ENCODE measurements around the gene EML1.

Gene EML1

GRCh38 chr14:99824776-99825175, 31.6 kb downstream of the EML1 start:
- DNase-seq (ENCODE audit: low read depth, low spot score), result no peak

- DNase-seq (ENCODE audit: low read depth, low spot score), result no peak
These were observed 36.2 kb downstream of the EML1 start for GRCh38 chr14:99829450-99829849.

GRCh38 chr14:99831303-99831702, 38.1 kb downstream of the EML1 start:
- no peak for DNase-seq (ENCODE audit: low read depth, low spot score)

GRCh38 chr14:99831903-99832685, 38.9 kb downstream of the EML1 start:
- DNase-seq (ENCODE audit: low read depth, low spot score), result no peak

- DNase-seq (ENCODE audit: low read depth, low spot score), result no peak
These were observed 44.6 kb downstream of the EML1 start for GRCh38 chr14:99837822-99838221.

- peak; percentile 77 for DNase-seq (ENCODE audit: low read depth, low spot score)
These were observed 45.5 kb downstream of the EML1 start for GRCh38 chr14:99838639-99839134.

GRCh38 chr14:99839696-99840095, 46.5 kb downstream of the EML1 start:
- DNase-seq (ENCODE audit: low read depth, low spot score), result no peak

- no peak for DNase-seq (ENCODE audit: low read depth, low spot score)
These were observed 47.1 kb downstream of the EML1 start for GRCh38 chr14:99840265-99840664.

GRCh38 chr14:99840774-99841305, 47.6 kb downstream of the EML1 start:
- DNase-seq (ENCODE audit: low read depth, low spot score), result no peak

GRCh38 chr14:99841436-99842071, 48.3 kb downstream of the EML1 start:
- no peak for DNase-seq (ENCODE audit: low read depth, low spot score)

GRCh38 chr14:99842141-99842540, 48.9 kb downstream of the EML1 start:
- DNase-seq (ENCODE audit: low read depth, low spot score), result no peak

GRCh38 chr14:99846808-99847207, 53.6 kb downstream of the EML1 start:
- no peak for DNase-seq (ENCODE audit: low read depth, low spot score)

- DNase-seq (ENCODE audit: low read depth, low spot score), result no peak
These were observed 57.5 kb downstream of the EML1 start for GRCh38 chr14:99850709-99851108.

- no peak for DNase-seq (ENCODE audit: low read depth, low spot score)
These were observed 59.4 kb downstream of the EML1 start for GRCh38 chr14:99852578-99852977.

- DNase-seq (ENCODE audit: low read depth, low spot score), result no peak
These were observed 60.0 kb downstream of the EML1 start for GRCh38 chr14:99853206-99853605.

GRCh38 chr14:99854831-99855230, 61.6 kb downstream of the EML1 start:
- DNase-seq (ENCODE audit: low read depth, low spot score), result no peak

- no peak for DNase-seq (ENCODE audit: low read depth, low spot score)
These were observed 62.1 kb downstream of the EML1 start for GRCh38 chr14:99855271-99855670.

- DNase-seq (ENCODE audit: low read depth, low spot score), result no peak
These were observed 64.3 kb downstream of the EML1 start for GRCh38 chr14:99857551-99857950.

- DNase-seq (ENCODE audit: low read depth, low spot score), result no peak
These were observed 67.0 kb downstream of the EML1 start for GRCh38 chr14:99860219-99860618.

GRCh38 chr14:99862136-99862535, 68.9 kb downstream of the EML1 start:
- DNase-seq (ENCODE audit: low read depth, low spot score), result no peak

GRCh38 chr14:99863059-99863458, 69.8 kb downstream of the EML1 start:
- no peak for DNase-seq (ENCODE audit: low read depth, low spot score)

- no peak for DNase-seq (ENCODE audit: low read depth, low spot score)
These were observed 72.2 kb downstream of the EML1 start for GRCh38 chr14:99865408-99865807.

- DNase-seq (ENCODE audit: low read depth, low spot score), result no peak
These were observed 77.4 kb downstream of the EML1 start for GRCh38 chr14:99870617-99871016.

Data from iPS DF 19.7 (cell line).